WTC11 (cell line): ENCODE measurements around the gene LTBR. TPM values are rescaled to one million over a fixed set of nuclear protein-coding genes. Genes with fewer than 3 reads are reported as not detected.

Experiments
- ATAC-seq: fragments of 200-7000 bp; cut with Tn5 transposase; 2 replicates; pipeline ENCODE4 v1.10.0; 2021; ENCODE audit warnings: mild to moderate bottlenecking, moderate library complexity
- CTCF ChIA-PET: fragments of 300-600 bp; sonication (Branson Sonifier 250); formaldehyde crosslinking; loops from one replicate; lab custom pipeline; 2021; ENCODE audit warnings: antibody characterized with exemption; lab: Charles Lee
- POLR2A ChIA-PET: fragments of 350-600 bp; sonication (Branson Sonifier 250); formaldehyde crosslinking; loops from one replicate; lab custom pipeline; 2021; ENCODE audit warnings: antibody characterized with exemption; lab: Charles Lee
- DNase-seq: peaks from one replicate; pipeline ENCODE4 v3.0.0; 2021; ENCODE audit warnings: low spot score
- H3K27ac Mint-ChIP-seq: 2 replicates; pipeline ENCODE4 v1.8.0; 2021; ENCODE audit warnings: mixed read lengths
- H3K27me3 Mint-ChIP-seq: 2 replicates; pipeline ENCODE4 v1.8.0; 2021; ENCODE audit warnings: low read depth, mild to moderate bottlenecking, moderate library complexity, mixed read lengths
- H3K36me3 Mint-ChIP-seq: 2 replicates; pipeline ENCODE4 v1.8.0; 2021; ENCODE audit warnings: mixed read lengths
- H3K4me1 Mint-ChIP-seq: 2 replicates; pipeline ENCODE4 v1.8.0; 2022; ENCODE audit warnings: mixed read lengths
- H3K4me3 Mint-ChIP-seq: 2 replicates; pipeline ENCODE4 v1.8.0; 2021; ENCODE audit warnings: mild to moderate bottlenecking, moderate library complexity, mixed read lengths
- H3K9me3 Mint-ChIP-seq: 2 replicates; pipeline ENCODE4 v1.8.0; 2021; ENCODE audit warnings: mixed read lengths
- ARID4B ChIP-seq: sonication (generic); formaldehyde crosslinking; IDR thresholded peaks from 2 replicates; pipeline ENCODE4 v1.8.0; 2023; ENCODE audit warnings: missing genetic modification reagents, mild to moderate bottlenecking, borderline replicate concordance
- CBFB ChIP-seq: sonication (generic); formaldehyde crosslinking; IDR thresholded peaks from 2 replicates; pipeline ENCODE4 v1.8.1; 2022; ENCODE audit warnings: mild to moderate bottlenecking, low read depth, missing genetic modification reagents
- CREM ChIP-seq: sonication (generic); formaldehyde crosslinking; IDR thresholded peaks from 2 replicates; pipeline ENCODE4 v1.8.1; 2022; ENCODE audit warnings: mild to moderate bottlenecking, missing genetic modification reagents, moderate library complexity
- EMX1 ChIP-seq: fragments of 250-450 bp; sonication (Bioruptor Pico); IDR thresholded peaks from 2 replicates; pipeline ENCODE4 v1.8.0; 2021; ENCODE audit warnings: mild to moderate bottlenecking
- FOXK1 ChIP-seq: sonication (generic); formaldehyde crosslinking; IDR thresholded peaks from 2 replicates; pipeline ENCODE4 v1.8.0; 2022; ENCODE audit warnings: mild to moderate bottlenecking, moderate library complexity, missing genetic modification reagents
- FOXP1 ChIP-seq: sonication (generic); formaldehyde crosslinking; IDR thresholded peaks from 2 replicates; pipeline ENCODE4 v1.8.0; 2022; ENCODE audit warnings: missing genetic modification reagents, mild to moderate bottlenecking, moderate library complexity, borderline replicate concordance
- GRHL2 ChIP-seq: fragments of 250-450 bp; sonication (Bioruptor Pico); IDR thresholded peaks from 2 replicates; pipeline ENCODE4 v1.8.0; 2022; ENCODE audit warnings: mild to moderate bottlenecking, moderate library complexity; ENCODE audit not compliant: insufficient replicate concordance, severe bottlenecking
- IRF2 ChIP-seq: sonication (generic); formaldehyde crosslinking; IDR thresholded peaks from 2 replicates; pipeline ENCODE4 v1.8.0; 2022; ENCODE audit warnings: low read depth, missing genetic modification reagents, borderline replicate concordance
- KAT7 ChIP-seq: sonication (generic); formaldehyde crosslinking; IDR thresholded peaks from 2 replicates; pipeline ENCODE4 v1.8.1; 2023; ENCODE audit warnings: missing genetic modification reagents, mild to moderate bottlenecking, borderline replicate concordance
- MXD4 ChIP-seq: fragments of 250-450 bp; sonication (Bioruptor Pico); IDR thresholded peaks from 2 replicates; pipeline ENCODE4 v1.8.0; 2021; ENCODE audit warnings: mild to moderate bottlenecking, moderate library complexity, borderline replicate concordance
- NFATC4 ChIP-seq: fragments of 250-450 bp; sonication (Bioruptor Pico); IDR thresholded peaks from 2 replicates; pipeline ENCODE4 v1.9.0; 2021; ENCODE audit warnings: mild to moderate bottlenecking
- OVOL2 ChIP-seq: fragments of 250-450 bp; sonication (Bioruptor Pico); IDR thresholded peaks from 2 replicates; pipeline ENCODE4 v1.9.0; 2021; ENCODE audit warnings: mild to moderate bottlenecking, borderline replicate concordance
- RELA ChIP-seq: sonication (generic); formaldehyde crosslinking; IDR thresholded peaks from 2 replicates; pipeline ENCODE4 v1.8.1; 2022; ENCODE audit warnings: missing genetic modification reagents, mild to moderate bottlenecking, borderline replicate concordance
- RORB ChIP-seq: fragments of 250-450 bp; sonication (Bioruptor Pico); IDR thresholded peaks from 2 replicates; pipeline ENCODE4 v1.9.0; 2021; ENCODE audit warnings: mild to moderate bottlenecking
- SP1 ChIP-seq: sonication (generic); formaldehyde crosslinking; conservative IDR thresholded peaks from 2 replicates; pipeline ENCODE4 v1.8.1; 2022; ENCODE audit warnings: missing genetic modification reagents
- TEAD4 ChIP-seq: sonication (generic); formaldehyde crosslinking; IDR thresholded peaks from 2 replicates; pipeline ENCODE4 v1.8.0; 2022; ENCODE audit warnings: mild to moderate bottlenecking, missing genetic modification reagents
- ZNF121 ChIP-seq: sonication (generic); formaldehyde crosslinking; IDR thresholded peaks from 2 replicates; pipeline ENCODE4 v1.8.0; 2023; ENCODE audit warnings: missing genetic modification reagents
- ZNF138 ChIP-seq: sonication (generic); formaldehyde crosslinking; conservative IDR thresholded peaks from 2 replicates; pipeline ENCODE4 v1.8.1; 2022; ENCODE audit warnings: mild to moderate bottlenecking, moderate library complexity, missing genetic modification reagents
- ZNF232 ChIP-seq: sonication (generic); formaldehyde crosslinking; IDR thresholded peaks from 2 replicates; pipeline ENCODE4 v1.8.0; 2022; ENCODE audit warnings: mild to moderate bottlenecking, missing genetic modification reagents
- ZNF416 ChIP-seq: fragments of 250-450 bp; sonication (Bioruptor Pico); IDR thresholded peaks from 2 replicates; pipeline ENCODE4 v1.9.0; 2021; ENCODE audit warnings: mild to moderate bottlenecking, inconsistent platforms
- total RNA-seq: library from RNA; stranded (reverse); gene quantifications from 3 replicates; pipeline ENCODE4 v1.2.3, GENCODE V29; 2021
- TF ChIP-seq, protein P1 (sequence below): fragments of 250-450 bp; sonication (Bioruptor Pico); IDR thresholded peaks from 2 replicates; pipeline ENCODE4 v1.9.0; 2021; ENCODE audit warnings: moderate library complexity, mild to moderate bottlenecking, inconsistent platforms, borderline replicate concordance
- TF ChIP-seq, protein P2 (sequence below): sonication (generic); formaldehyde crosslinking; IDR thresholded peaks from 2 replicates; pipeline ENCODE4 v1.8.1; 2022; ENCODE audit warnings: missing genetic modification reagents, borderline replicate concordance
- TF ChIP-seq, protein P3 (sequence below): fragments of 250-450 bp; sonication (Bioruptor Pico); IDR thresholded peaks from 2 replicates; pipeline ENCODE4 v1.9.0; 2021; ENCODE audit warnings: mild to moderate bottlenecking
- TF ChIP-seq, protein P4 (sequence below): fragments of 250-450 bp; sonication (Bioruptor Pico); IDR thresholded peaks from 2 replicates; pipeline ENCODE4 v2.1.2; 2022; ENCODE audit warnings: mild to moderate bottlenecking, moderate library complexity
- TF ChIP-seq, protein P5 (sequence below): fragments of 200-600 bp; IDR thresholded peaks from 2 replicates; pipeline ENCODE4 v1.8.0; 2022; ENCODE audit warnings: antibody characterized with exemption

Gene LTBR
- total RNA-seq, 1 experiment from 2014 or later = 4.0 TPM

DNA sequence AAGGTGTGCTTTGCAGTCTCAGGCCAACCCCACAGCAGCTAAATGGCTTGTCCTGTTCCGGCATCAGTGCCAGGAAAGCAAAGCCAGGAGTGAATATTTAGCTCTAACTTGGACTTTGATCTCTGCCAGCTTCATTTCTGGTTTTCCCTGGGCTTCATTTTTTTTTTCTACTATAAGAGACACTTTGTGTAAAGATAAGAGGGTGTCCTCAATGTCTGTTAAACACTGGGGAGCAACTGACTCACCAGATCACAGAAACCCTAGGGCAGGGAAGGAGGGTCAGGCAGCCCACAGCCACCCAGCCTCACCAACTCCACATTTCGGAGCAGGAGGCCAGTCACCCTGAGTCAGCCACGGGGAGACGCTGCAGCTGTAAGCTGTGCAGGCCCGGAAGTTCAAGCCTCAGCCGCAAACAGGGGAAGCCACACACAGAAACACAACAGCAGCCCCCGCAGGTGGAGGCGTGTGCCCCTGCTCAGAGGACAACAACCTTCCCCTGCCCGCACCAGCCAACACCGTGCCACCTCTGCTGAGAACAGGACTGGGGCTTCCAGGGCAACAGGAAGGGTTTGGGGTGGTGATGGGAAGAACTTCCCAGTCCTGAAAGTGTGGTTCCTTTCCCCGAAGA lies 48.4 kb upstream of the LTBR start:
- peaks cover 18% of the 10 kb centered on the region for H3K4me1 Mint-ChIP-seq
- TF ChIP-seq FOXK1 (CRISPR knock-in tag) (no peak), ZNF138 (CRISPR knock-in tag) (no peak), GRHL2 (CRISPR knock-in tag) (no peak), SP1 (CRISPR knock-in tag) (peak; percentile 41; the same call in 1 of the 2 replicates), TEAD4 (CRISPR knock-in tag) (no peak), KAT7 (CRISPR knock-in tag) (0 out of 2 replicates have a peak, but pooled peaks have one; percentile 25), ZNF232 (CRISPR knock-in tag) (no peak), MXD4 (CRISPR knock-in tag) (no peak), CBFB (no peak), OVOL2 (no peak), IRF2 (CRISPR knock-in tag) (no peak), RELA (CRISPR knock-in tag) (no peak), ZNF121 (no peak), RORB (CRISPR knock-in tag) (no peak), CREM (no peak), EMX1 (CRISPR knock-in tag) (no peak), ARID4B (CRISPR knock-in tag) (no peak), FOXP1 (0 out of 2 replicates have a peak, but pooled peaks have one; percentile 41), ZNF416 (no peak), NFATC4 (CRISPR knock-in tag) (no peak)
- TF ChIP-seq, protein P1, sequence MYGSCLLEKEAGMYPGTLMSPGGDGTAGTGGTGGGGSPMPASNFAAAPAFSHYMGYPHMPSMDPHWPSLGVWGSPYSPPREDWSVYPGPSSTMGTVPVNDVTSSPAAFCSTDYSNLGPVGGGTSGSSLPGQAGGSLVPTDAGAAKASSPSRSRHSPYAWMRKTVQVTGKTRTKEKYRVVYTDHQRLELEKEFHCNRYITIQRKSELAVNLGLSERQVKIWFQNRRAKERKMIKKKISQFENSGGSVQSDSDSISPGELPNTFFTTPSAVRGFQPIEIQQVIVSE (CRISPR knock-in tag) = no peak
- TF ChIP-seq, protein P2, sequence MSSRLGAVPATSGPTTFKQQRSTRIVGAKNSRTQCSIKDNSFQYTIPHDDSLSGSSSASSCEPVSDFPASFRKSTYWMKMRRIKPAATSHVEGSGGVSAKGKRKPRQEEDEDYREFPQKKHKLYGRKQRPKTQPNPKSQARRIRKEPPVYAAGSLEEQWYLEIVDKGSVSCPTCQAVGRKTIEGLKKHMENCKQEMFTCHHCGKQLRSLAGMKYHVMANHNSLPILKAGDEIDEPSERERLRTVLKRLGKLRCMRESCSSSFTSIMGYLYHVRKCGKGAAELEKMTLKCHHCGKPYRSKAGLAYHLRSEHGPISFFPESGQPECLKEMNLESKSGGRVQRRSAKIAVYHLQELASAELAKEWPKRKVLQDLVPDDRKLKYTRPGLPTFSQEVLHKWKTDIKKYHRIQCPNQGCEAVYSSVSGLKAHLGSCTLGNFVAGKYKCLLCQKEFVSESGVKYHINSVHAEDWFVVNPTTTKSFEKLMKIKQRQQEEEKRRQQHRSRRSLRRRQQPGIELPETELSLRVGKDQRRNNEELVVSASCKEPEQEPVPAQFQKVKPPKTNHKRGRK = no peak
- TF ChIP-seq, protein P3, sequence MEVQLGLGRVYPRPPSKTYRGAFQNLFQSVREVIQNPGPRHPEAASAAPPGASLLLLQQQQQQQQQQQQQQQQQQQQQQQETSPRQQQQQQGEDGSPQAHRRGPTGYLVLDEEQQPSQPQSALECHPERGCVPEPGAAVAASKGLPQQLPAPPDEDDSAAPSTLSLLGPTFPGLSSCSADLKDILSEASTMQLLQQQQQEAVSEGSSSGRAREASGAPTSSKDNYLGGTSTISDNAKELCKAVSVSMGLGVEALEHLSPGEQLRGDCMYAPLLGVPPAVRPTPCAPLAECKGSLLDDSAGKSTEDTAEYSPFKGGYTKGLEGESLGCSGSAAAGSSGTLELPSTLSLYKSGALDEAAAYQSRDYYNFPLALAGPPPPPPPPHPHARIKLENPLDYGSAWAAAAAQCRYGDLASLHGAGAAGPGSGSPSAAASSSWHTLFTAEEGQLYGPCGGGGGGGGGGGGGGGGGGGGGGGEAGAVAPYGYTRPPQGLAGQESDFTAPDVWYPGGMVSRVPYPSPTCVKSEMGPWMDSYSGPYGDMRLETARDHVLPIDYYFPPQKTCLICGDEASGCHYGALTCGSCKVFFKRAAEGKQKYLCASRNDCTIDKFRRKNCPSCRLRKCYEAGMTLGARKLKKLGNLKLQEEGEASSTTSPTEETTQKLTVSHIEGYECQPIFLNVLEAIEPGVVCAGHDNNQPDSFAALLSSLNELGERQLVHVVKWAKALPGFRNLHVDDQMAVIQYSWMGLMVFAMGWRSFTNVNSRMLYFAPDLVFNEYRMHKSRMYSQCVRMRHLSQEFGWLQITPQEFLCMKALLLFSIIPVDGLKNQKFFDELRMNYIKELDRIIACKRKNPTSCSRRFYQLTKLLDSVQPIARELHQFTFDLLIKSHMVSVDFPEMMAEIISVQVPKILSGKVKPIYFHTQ (CRISPR knock-in tag) = no peak; the same call in 1 of the 2 replicates
- TF ChIP-seq, protein P4, sequence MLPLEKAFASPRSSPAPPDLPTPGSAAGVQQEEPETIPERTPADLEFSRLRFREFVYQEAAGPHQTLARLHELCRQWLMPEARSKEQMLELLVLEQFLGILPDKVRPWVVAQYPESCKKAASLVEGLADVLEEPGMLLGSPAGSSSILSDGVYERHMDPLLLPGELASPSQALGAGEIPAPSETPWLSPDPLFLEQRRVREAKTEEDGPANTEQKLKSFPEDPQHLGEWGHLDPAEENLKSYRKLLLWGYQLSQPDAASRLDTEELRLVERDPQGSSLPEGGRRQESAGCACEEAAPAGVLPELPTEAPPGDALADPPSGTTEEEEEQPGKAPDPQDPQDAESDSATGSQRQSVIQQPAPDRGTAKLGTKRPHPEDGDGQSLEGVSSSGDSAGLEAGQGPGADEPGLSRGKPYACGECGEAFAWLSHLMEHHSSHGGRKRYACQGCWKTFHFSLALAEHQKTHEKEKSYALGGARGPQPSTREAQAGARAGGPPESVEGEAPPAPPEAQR (CRISPR knock-in tag) = no peak
- TF ChIP-seq, protein P5, sequence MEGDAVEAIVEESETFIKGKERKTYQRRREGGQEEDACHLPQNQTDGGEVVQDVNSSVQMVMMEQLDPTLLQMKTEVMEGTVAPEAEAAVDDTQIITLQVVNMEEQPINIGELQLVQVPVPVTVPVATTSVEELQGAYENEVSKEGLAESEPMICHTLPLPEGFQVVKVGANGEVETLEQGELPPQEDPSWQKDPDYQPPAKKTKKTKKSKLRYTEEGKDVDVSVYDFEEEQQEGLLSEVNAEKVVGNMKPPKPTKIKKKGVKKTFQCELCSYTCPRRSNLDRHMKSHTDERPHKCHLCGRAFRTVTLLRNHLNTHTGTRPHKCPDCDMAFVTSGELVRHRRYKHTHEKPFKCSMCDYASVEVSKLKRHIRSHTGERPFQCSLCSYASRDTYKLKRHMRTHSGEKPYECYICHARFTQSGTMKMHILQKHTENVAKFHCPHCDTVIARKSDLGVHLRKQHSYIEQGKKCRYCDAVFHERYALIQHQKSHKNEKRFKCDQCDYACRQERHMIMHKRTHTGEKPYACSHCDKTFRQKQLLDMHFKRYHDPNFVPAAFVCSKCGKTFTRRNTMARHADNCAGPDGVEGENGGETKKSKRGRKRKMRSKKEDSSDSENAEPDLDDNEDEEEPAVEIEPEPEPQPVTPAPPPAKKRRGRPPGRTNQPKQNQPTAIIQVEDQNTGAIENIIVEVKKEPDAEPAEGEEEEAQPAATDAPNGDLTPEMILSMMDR = no peak
- POLR2A ChIA-PET = interaction anchor here (0.5 to 3.3 kb wide), 12 partner anchors 9 to 135 kb away, joined by 3 to 48 read pairs (median 4); partner anchors contain the start of genes SCNN1A, TAPBPL and VAMP1
- no peaks in the 10 kb centered on the region for H3K9me3 Mint-ChIP-seq
- no peaks in the 10 kb centered on the region for H3K27me3 Mint-ChIP-seq
- H3K27ac Mint-ChIP-seq = no peak overlapping the region
- DNase-seq (peak; percentile 51), ATAC-seq (peak; percentile 10)
- H3K4me3 Mint-ChIP-seq = no peak overlapping the region; the same call in none of the 2 replicates
- H3K36me3 Mint-ChIP-seq = peaks cover 35% of the 10 kb centered on the region
- CTCF ChIA-PET = interaction anchor here (0.7 to 3.6 kb wide), 15 partner anchors 8 to 354 kb away, joined by 3 to 41 read pairs (median 6); partner anchors contain the start of genes SCNN1A, VAMP1 and ZNF384
